ENCODE data around the gene DMBT1.

Gene DMBT1

DNA sequence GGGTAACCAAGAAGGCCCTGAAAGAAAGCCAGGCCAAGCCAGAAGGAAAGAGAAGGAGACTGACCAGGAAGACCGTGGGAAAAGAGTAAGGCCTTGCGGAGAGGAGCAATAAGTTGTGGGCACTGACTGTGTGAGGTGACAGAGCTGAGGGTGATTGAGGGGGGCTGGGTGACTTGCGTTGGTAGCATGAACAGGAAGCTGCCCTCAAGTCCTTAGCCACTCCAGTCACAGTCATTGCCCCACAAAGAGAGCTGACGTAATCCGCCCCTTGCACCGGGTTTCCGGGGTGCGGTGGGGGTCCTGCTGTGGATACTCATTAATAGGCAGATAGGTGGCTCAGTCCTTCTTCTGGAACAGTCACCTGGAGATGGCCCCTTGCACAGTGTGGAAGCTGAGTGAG lies 16.1 kb upstream of the DMBT1 start:
- DNase-seq (ENCODE audit: low read depth), result no peak
- TF ChIP-seq, protein P1, sequence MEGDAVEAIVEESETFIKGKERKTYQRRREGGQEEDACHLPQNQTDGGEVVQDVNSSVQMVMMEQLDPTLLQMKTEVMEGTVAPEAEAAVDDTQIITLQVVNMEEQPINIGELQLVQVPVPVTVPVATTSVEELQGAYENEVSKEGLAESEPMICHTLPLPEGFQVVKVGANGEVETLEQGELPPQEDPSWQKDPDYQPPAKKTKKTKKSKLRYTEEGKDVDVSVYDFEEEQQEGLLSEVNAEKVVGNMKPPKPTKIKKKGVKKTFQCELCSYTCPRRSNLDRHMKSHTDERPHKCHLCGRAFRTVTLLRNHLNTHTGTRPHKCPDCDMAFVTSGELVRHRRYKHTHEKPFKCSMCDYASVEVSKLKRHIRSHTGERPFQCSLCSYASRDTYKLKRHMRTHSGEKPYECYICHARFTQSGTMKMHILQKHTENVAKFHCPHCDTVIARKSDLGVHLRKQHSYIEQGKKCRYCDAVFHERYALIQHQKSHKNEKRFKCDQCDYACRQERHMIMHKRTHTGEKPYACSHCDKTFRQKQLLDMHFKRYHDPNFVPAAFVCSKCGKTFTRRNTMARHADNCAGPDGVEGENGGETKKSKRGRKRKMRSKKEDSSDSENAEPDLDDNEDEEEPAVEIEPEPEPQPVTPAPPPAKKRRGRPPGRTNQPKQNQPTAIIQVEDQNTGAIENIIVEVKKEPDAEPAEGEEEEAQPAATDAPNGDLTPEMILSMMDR (IDR thresholded peaks at IDR 0.05; ENCODE audit: insufficient read depth, low read depth, low read length, missing control alignments), result no peak

DNA sequence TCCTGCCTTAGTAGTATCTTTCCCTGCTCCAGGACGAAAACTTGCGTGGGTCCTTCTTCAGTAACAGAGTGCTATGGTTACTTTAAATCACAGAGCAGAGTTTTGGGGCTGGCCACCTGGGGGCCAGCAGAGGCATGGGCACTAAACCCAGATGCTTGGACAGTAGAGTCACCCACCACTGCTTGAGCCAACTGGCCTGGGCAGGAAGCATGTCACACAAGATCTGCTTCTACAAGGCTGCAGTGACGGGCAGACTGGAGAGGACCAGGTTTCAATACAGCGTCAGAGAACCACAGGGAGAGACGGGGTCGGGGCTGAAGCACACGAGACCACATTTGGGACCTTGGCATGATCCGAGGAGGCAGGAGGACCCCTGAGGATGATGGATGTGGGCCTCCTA lies 14.3 kb upstream of the DMBT1 start:
- TF ChIP-seq, protein P1 (IDR thresholded peaks at IDR 0.05; ENCODE audit: insufficient read depth, low read depth, low read length, missing control alignments), result no peak
- H3K4me3 ChIP-seq (ENCODE audit: low read depth, low read length), result no peak overlapping the region
- DNase-seq (ENCODE audit: low read depth), result no peak

More for the DNA sequence above, 16.1 kb upstream of the DMBT1 start:
- no peak overlapping the region for H3K4me3 ChIP-seq (ENCODE audit: low read depth, low read length)

DNA sequence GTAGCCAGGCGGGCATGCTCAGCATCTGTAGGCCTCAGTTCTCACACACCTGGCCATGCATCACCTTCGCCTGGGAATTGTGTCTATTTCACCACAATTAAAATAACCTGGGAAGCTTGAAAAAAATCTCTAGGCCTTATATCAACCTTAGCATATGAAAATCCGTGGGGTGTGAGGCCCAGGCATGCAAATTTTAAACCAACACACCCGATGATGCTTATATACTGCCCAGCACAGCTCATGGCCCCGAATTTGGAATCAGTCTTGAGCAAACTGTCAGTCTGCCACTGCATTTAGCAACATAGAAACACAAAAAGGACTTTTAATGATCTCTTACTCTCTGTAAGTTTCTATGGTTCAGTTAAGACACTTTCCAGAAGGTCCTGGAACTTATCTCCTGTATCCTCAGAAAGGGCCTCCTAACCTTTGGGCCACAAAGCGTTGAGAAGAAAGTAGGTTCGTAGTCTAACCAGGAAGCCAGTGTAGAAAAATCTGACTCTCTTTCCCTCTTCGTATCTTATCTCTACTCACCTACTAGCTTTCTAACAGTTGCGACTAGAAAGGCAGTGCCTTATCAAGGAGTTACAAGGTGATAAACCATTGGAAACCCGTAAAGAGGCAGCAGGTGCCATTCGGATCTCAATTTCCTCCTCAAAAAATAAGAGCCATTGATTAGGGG lies 12.0 kb upstream of the DMBT1 start:
- DNase-seq (ENCODE audit: low read depth), result no peak
- TF ChIP-seq, protein P1 (IDR thresholded peaks at IDR 0.05; ENCODE audit: insufficient read depth, low read depth, low read length, missing control alignments), result no peak
- H3K4me3 ChIP-seq (ENCODE audit: low read depth, low read length), result no peak overlapping the region

DNA sequence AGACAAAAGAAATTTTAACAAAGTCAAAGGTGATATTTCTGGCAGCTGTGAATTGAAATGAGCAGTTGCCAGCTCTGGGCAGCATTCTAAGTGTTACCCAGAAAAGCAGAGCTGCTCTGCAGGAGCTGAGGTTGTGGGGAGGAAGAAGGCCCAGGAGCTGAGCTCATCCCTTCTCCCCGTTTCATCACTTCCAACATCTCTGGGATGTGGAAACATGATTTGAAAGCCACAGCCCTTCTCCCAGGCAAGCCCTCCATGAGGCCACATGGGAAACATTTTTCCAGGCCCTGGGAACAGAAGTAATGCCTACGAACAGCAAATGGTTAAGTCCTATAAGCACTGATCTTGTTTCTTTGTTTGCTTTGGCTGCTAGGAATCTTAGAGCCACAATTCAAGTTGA lies 10.9 kb upstream of the DMBT1 start:
- no peak overlapping the region for H3K4me3 ChIP-seq (ENCODE audit: low read depth, low read length)
- no peak for DNase-seq (ENCODE audit: low read depth)
- TF ChIP-seq, protein P1 (IDR thresholded peaks at IDR 0.05; ENCODE audit: insufficient read depth, low read depth, low read length, missing control alignments), result no peak

DNA sequence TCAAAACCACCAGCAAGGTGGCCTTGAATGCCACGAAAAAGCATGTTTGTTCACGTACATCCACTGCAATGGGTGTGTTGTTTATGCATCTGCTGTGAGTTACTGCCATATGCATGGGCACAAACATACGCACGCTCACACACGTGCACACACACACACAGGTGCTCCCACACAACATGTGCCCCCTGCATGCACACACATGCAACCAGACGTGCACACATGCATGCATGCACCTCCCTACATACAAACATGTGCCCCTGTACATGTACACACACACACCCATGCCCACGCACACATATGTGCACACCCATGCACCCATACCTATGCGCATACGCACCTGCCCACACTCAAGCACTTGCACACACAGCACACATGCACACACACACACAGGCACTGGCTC lies 10.1 kb upstream of the DMBT1 start:
- TF ChIP-seq, protein P1 (IDR thresholded peaks at IDR 0.05; ENCODE audit: insufficient read depth, low read depth, low read length, missing control alignments), result no peak
- no peak for DNase-seq (ENCODE audit: low read depth)
- H3K4me3 ChIP-seq (ENCODE audit: low read depth, low read length), result no peak overlapping the region

DNA sequence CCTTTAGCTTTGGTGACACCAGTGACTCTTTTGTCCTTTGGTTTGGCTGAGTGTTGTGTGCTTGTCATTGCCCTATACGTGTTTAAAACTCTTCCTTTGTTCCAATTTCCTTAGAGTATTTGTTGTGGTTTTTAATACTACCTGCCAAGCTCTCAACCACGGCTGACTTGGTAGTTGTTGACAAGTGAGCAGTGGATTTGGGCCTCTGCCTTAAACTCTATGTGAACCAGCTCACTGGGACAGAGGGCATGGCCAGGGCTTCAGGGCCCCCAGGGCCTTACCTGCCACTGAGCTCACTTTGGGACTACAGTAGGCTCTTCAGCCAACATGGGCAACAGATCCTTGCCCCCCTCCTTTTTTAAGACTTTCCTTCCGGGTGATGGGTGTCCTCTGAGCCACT lies 9.6 kb upstream of the DMBT1 start:
- DNase-seq (ENCODE audit: low read depth), result no peak
- TF ChIP-seq, protein P1 (IDR thresholded peaks at IDR 0.05; ENCODE audit: insufficient read depth, low read depth, low read length, missing control alignments), result no peak
- no peak overlapping the region for H3K4me3 ChIP-seq (ENCODE audit: low read depth, low read length)

DNA sequence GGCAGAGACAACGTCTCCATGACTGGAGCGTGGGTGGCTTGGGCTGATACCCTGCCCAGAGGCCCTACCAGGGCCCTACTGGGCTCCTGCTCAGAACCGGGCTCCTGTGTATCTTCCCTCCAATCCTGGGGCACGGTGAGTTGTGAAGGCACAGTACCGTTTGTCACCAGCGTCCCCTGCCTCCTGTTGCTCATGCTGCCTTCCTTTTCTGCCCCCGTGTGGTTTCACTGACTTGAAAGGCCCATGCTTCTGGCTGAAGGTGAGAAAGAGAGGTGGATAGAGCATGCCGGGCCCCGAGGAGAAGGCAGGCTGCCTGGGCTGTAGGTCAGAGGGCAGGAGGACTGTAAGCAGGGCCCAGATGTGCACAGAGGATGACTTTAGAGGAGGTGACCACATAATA lies 9.1 kb upstream of the DMBT1 start:
- TF ChIP-seq, protein P1 (IDR thresholded peaks at IDR 0.05; ENCODE audit: insufficient read depth, low read depth, low read length, missing control alignments), result no peak
- DNase-seq (ENCODE audit: low read depth), result peak; percentile 5
- no peak overlapping the region for H3K4me3 ChIP-seq (ENCODE audit: low read depth, low read length)
